Left renal pelvis (tissue), 4 donors: ENCODE results near the gene LRRC42. TPM values are rescaled to one million over a fixed set of nuclear protein-coding genes. Genes with fewer than 3 reads are reported as not detected.
"Not testable (repeated sequence)": the region's sequence is repeated elsewhere in the genome, so short reads cannot be mapped to it uniquely, and the experiment has no call there.

Experiments
- DNase-seq, 4 donors: peaks; one replicate each; pipeline ENCODE4 v3.0.0-alpha.2; 2013; ENCODE audit warnings: low read depth in 4 of 4, low spot score in 3 of 4
- polyA plus RNA-seq, 4 donors: library from polyadenylated mRNA; unstranded; fragments of 120-200 nt; gene quantifications; one replicate each; pipeline ENCODE4 v1.2.1, GENCODE V29; 2013; ENCODE audit not compliant: insufficient read length in 4 of 4

Gene LRRC42
- polyA plus RNA-seq, 4 donors, result 34.9 to 45.8 (median 43.5) TPM

DNA sequence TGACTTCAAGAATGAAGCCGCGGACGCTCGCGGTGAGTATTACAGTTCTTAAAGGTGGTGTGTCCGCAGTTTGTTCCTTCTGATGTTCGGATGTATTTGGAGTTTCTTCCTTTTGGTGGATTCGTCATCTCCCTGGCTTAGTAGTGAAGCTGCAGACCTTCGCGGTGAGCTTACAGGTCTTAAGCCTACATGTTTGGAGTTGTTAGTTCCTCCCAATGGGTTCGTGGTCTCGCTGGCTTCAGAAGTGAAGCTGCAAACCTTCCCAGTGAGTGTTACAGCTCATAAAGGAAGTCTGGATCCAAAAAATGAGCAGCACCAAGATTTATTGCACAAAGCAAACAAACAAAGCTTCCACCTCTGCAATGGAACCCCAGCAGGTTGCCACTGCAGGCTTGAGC, 57.1 kb downstream of the LRRC42 start:
- no peak for DNase-seq

DNA sequence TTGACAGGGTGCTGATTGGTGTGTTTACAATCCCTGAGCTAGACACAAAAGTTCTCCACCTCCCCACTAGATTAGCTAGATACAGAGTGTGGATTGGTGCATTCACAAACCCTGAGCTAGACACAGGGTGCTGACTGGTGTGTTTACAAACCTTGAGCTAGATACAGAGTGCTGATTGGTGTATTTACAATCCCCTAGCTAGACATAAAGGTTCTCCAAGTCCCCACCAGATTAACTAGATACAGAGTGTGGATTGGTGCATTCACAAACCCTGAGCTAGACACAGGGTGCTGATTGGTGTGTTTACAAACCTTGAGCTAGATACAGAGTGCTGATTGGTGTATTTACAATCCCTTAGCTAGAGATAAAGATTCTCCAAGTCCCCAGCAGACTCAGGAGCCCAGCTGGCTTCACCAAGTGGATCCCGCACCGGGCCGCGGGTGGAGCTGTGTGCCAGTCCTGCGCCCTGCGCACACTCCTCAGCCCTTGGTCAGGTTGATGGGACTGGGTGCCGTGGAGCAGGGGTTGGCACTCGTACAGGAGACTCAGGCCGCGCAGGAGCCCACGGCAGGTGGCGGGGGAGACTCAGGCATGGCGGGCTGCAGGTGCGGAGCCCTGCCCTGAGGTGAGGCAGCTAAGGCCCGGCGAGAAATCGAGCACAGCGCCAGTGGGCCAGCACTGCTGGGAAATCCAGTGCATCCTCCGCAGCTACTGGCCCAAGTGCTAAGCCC, 57.8 kb downstream of the LRRC42 start:
- DNase-seq, result not testable (repeated sequence)

DNA sequence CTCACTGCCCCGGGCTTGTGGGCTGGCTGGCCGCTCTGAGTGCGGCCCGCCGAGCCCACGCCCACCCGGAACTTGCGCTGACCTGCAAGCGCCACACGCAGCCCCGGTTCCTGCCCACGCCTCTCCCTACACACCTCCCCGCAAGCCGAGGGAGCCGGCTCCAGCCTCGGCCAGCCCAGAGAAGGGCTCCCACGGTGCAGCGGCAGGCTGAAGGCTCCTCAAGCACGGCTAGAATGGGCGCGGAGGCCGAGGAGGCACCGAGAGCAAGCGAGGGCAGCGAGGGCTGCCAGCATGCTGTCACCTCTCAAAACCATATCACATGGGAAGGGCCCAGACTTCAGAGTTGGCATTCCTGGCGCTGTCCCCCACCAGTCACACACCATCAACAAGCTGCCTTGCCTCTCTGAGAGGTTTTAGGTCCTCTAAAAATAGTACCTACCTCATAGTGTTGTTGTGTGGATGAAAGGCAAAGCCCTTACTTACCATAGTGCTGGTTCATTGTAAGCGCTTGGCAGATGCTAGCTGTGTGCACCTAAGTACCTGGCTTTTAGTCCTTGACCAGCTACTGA, 58.4 kb downstream of the LRRC42 start:
- no peak for DNase-seq

DNA sequence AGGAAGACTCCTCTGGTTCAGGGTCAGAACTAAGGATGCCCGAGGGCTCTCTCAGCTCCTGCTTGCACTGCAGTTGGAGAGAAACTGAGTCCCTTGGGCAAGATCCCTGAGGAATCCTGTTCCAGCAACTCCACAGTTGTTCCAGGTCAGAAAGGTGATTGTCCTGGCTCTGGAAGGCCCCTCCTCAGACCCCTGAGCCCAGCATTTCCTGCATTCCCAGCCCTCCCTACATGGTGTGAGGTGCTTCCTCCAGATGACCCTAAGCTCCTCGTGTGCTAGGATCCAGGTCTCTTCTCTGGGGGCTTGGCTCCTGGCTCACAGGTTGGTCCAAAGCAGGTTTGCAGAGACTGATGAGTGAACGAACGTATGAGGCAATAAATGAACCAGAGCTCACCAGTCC, 60.4 kb downstream of the LRRC42 start:
- no peak for DNase-seq

DNA sequence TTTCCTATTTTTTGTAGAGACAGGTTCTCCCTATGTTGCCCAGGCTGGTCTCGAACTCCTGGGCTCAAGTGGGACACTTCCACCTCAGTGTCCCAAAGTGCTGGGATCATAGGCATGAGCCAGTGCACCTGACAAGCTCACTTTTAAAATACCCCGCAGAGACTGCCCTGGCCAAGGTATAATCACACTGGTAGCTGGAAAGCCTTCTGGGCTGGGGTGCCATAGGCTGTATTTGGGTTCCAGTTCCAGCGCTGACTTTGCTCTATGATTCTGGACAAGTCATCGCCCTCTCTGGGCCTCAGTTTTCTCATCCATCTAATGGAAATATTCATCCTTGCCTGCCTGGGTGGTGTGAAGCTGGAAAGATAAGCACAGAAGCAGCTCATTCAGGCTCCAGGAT, 61.5 kb downstream of the LRRC42 start:
- no peak for DNase-seq

DNA sequence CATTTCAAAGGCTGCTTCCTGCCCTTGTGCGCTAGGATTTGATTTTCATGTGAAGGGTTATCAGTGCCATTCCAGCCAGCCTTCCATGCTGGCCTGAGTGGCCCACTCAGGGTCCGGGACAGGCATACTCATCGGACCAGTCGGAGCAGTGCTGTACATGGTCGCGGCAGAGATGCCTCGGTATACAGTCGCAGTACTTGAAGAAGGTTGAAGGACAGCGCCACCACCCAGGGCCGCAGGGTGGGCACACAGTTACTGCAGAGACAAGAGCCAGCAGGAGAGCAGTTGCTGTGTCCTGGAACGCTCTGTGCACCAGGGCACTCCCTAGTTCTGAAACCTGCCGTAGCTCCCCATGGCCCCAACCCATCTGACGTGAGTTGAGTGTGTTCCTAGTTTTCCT, 62.7 kb downstream of the LRRC42 start:
- no peak for DNase-seq

DNA sequence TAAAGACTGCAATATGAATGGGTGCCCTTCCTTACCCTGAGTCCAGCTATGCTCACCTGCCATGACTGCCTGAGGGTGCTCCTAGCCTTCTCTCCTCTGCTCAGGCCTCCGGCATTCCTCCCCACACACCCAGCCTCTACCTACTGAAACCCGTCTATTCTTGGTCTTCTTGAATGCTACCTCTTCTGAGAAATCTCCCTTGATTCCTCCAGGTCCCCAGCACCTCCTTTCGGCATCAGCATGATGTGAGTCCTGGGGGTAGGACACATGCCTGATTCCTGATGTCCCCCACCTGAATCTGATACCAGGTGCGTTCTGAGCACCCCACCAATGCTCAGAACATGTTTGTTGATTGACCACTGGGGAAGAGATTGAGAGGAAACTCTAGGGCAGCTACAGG, 63.3 kb downstream of the LRRC42 start:
- DNase-seq, result no peak

DNA sequence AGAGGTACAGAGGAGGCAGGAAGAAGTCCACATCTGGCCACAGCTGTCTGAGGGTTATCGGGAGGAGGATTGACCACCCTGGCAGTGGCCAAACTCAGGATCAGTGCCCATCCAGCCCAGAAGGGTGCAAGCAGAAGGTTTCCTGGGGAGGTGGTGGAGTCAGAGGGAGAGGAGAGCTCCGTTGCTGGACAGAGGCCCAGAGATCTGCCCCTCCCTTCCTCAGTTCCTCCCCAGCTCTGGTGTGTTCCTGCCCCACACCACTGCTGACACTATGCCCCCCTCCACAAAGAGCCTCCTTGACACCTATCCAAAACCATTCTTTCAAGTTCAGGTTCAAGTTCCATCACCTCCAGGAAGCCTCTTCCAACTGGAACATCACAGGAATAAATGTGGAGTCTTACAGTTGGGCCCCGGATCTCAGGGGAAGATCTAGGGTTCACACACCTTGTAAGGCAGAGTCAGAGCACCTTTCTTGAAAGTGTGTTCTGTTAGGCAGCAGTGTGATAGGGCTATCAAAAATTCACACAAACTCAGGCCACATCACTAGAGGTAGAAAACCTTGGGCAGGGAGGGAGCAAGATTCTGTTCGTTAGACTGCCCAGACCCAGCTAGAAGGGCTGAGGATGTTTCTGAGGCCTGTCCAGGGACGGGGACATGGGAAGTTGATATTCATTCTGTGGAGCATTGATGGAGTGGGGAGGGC, 64.4 kb downstream of the LRRC42 start:
- no peak for DNase-seq

DNA sequence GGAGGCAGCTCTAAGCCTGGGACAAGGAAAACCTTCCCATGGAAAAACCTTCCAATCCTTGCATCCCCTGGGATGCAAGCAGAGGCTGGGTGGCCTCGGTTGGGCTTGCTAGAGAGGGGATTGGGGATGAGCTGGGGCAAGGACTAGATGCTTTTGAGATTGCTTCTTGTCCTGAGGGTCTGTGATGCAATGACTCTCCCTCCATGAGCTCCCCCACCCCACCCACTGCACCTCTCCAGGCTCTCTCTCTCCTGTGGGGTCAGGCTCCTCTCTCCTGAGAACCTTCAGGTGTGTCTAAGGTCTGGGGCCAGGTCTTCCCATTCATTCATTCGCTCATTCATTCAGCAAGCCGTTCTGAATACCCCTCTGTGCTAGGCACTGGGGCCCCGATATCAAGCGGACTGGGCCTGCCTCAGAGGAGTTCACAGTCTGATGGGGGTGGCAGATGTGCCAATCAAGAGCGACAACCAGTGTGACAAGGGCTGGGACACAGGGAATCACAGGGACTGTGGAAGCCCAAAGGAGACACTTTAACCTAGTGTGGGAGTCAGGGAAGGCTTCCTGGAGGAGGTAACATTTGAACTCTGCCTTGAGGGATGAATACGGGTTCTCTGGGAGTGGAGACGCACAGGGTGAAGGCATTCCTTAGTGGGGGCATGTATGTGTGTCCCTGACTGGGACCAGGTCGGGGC, 65.3 kb downstream of the LRRC42 start:
- no peak for DNase-seq

DNA sequence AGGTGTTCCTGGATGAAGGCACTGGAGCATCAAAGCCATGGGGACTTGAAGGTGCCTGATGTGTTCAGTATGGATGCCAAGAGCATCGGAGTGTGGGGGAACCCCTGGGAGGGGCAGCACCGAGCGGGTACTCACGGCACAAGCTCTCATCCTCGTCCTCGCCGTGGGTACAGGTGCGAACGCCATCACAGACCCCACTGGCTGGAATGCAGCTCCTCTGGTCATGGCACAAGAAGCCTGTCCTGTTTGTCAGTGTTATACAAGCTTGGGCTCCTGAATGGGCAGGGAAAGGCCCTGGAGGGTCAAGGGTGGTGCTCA, 65.8 kb downstream of the LRRC42 start:
- no peak for DNase-seq

DNA sequence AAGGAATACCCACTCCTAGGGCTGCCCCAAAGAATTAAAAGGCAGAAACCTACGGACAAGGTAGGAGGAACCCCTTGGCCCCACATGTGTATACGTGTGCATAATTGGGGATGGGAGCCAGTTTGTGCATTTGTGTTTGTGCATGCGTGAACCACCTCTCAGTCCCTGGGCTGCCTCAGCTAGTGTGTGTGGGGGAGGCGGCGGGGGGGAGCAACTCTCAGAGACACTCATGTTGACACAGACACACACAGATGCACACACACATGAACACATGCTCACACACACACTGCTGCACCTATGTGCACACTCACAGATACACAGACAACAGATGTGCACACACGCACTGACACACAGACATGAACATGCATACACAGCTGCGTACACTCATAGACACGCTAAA, 66.7 kb downstream of the LRRC42 start:
- DNase-seq, result no peak

DNA sequence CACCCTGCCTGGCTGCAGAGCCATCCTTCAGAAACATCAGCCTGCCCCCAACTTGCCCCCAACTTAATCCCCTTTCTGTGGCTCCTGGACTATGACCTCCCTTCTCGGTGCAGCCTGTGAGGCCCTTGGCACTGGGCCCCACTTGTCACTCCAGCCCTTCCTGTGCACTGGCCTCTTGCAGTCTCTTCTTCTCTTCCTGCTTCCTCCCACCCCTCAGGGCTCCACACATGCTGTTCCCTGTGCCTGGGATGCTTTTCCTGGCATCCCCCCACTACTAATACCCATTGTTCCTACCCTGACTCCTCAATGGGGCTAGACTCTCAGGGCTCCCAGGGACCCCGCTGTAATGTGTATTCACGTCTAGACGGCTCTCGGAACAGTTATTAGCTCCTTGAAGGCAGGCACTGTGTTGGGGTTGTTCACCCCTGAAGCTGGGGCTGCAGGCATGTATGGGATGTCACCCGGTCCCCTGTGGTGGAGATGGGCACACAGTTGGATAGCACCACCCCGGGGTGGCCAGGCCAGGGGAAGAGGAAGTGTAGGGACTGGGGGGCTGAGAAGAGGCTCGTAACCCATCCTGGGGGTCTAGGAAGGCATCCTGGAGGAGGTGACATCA, 67.4 kb downstream of the LRRC42 start:
- DNase-seq, result no peak

DNA sequence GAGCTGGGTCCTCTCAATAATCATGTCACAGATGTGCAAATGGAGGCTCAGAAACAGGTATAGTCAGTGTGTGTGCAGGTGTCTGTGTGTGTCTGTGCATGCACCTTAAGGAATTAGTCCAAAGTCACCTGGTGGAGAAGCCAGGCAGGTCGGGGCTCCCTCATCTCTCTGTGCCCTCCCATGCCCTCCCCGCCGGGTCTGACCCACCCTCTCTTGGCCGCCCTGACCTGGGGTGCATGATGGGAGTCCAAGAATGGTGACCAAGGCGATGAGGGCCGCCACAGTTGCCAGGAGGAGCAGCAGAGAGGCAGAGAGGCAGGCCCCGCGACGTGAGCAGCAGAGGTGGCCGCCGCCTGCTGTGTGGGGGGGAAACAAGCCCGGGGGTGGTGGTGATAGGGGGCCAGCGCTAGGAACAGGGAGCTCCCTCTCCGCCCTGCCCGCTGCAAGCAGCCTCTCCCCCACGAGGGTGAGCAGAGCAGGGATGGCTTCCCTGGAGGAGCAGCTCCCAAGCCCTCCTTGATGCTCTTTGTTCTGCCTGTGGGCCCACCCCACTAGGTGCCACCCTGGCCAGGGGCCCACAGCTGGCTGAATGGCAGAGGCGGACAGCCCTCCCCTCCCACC, 68.0 kb downstream of the LRRC42 start:
- DNase-seq, result no peak

DNA sequence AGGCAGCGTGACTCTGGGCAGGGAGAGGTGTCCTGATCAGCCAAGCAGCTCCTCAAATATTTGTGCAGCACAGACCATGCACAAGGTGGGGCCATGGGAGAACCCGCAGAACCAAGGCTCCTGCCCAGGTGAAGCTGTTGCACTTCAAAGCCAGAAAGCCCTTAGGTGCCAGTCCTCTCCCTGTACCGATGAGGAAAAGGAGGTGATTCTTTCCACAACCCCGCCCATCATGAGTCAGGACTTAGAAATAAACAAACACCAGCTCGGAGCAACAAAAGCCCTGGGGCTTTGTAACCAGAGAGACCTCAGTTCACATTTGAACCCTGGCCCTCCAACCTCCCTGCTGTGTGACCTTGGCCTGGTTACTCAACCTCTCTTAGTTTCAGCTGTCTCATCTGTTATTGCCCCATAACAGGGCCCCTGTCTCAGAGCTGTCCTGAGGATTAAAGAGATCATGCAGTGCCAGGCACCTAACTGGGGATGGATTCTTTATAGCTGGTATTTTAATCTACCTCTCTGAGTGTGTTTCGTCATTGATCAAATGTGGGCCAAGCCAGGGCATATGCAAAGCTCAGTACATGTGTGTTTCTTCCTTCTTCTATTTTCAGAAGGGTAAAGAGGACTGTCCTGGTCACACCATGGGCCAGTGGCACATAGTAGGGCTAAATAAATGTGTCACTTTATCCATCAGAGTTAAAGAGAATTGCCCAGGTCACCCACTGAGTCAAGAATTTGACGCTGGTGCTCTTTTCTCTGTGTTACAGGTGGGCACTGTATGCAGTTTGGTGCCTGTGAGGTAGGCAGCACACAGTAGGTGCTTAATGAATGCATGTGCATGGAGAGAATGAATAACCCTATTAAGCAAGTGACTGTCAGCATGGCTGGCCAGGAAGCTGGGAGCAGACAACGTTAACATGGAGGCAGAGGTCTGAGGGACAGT, 70.5 kb downstream of the LRRC42 start:
- DNase-seq, result no peak

Other genes with a start within 250 kb of the LRRC42 start
- 1 to 10 TPM in 3 of 4 donors, under 1 TPM in 1; 0.29 to 3.1 (median 2.3) TPM for gene GLIS1, start 207.2 kb upstream of the LRRC42 start, polyA plus RNA-seq
- gene NDC1, start 108.1 kb upstream of the LRRC42 start, polyA plus RNA-seq, result 10 to 100 TPM; 24.3 to 35.0 (median 29.7) TPM
- gene YIPF1, start 56.6 kb upstream of the LRRC42 start, polyA plus RNA-seq, result 10 to 100 TPM; 18.1 to 37.3 (median 35.2) TPM
- gene DIO1, start 52.2 kb upstream of the LRRC42 start, polyA plus RNA-seq, result 1 to 10 TPM in 3 of 4 donors, under 1 TPM in 1; 0.50 to 9.7 (median 4.6) TPM
- 10 to 100 TPM; 40.4 to 59.8 (median 50.3) TPM for gene IFT25, start 651 bp upstream of the LRRC42 start, polyA plus RNA-seq
- gene LDLRAD1, start 71.8 kb downstream of the LRRC42 start, polyA plus RNA-seq, result under 1 TPM in 2 of 4 donors, not detected in 2; 0.09 to 0.10 TPM
- 100 to 1,000 TPM; 290 to 379 (median 340) TPM for gene TMEM59, start 106.9 kb downstream of the LRRC42 start, polyA plus RNA-seq
- 10 to 100 TPM in 1 of 4 donors, 1 to 10 TPM in 3; 8.6 to 10.3 (median 9.1) TPM for gene TCEANC2, start 107.3 kb downstream of the LRRC42 start, polyA plus RNA-seq
- gene CDCP2, start 206.7 kb downstream of the LRRC42 start, polyA plus RNA-seq, result under 1 TPM in 1 of 4 donors, not detected in 3; 0.06 TPM